Upper lobe of left lung (tissue), 4 donors: ENCODE results near the gene ECHDC3.

ENCODE experiments used
- EP300 ChIP-seq, 4 donors: sonication (generic); formaldehyde crosslinking; IDR thresholded peaks; one replicate each; pipeline ENCODE4 v1.5.1; 2017; ENCODE audit warnings: antibody characterized with exemption in 4 of 4, control low read depth in 2 of 4
- POLR2A ChIP-seq, 4 donors: fragments of 450-650 bp; IDR thresholded peaks; one replicate each; pipeline ENCODE4 v1.5.1; 2016 to 2017; ENCODE audit warnings: antibody characterized with exemption in 4 of 4, mild to moderate bottlenecking in 2 of 4
- POLR2AphosphoS5 ChIP-seq, 2 donors: sonication (generic); formaldehyde crosslinking; IDR thresholded peaks; one replicate each; pipeline ENCODE4 v1.5.1; 2017; ENCODE audit warnings: antibody characterized with exemption in 2 of 2
- TF ChIP-seq, protein P1 (sequence below), 6 experiments: fragments of 450-650 bp in 4 of 6; fragments of 200-600 bp in 2 of 6; sonication (generic) in 2 of 6; IDR thresholded peaks; one replicate each; pipeline ENCODE4 v1.5.1; 2016 to 2019; ENCODE audit warnings: antibody characterized with exemption in 6 of 6

DNA sequence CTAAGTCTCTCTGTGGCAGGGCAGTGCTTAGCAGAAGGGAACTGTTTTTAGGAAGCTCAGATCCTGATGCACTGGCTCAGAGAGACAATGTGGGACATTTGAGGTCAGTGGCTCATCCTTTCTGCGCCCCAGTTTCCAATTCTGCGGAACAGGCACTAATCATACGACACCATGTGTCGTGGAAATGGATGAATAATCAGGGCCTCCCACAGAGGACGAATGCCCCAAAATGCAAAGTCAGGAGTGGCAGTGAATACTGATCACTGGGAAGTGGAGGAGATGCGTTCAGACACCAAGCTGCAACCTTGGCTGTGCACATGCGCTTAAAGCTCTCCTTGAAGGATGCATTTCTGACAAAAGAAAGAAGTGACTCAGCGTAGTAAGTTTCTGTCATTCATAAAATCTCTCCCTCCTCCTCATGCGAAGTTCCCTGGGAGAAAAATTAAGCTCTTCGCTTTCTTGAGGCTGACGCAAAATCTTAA is 21.9 kb upstream of the ECHDC3 start:
- TF ChIP-seq POLR2A (IDR thresholded peaks at IDR 0.05): no peak
- TF ChIP-seq, protein P1, sequence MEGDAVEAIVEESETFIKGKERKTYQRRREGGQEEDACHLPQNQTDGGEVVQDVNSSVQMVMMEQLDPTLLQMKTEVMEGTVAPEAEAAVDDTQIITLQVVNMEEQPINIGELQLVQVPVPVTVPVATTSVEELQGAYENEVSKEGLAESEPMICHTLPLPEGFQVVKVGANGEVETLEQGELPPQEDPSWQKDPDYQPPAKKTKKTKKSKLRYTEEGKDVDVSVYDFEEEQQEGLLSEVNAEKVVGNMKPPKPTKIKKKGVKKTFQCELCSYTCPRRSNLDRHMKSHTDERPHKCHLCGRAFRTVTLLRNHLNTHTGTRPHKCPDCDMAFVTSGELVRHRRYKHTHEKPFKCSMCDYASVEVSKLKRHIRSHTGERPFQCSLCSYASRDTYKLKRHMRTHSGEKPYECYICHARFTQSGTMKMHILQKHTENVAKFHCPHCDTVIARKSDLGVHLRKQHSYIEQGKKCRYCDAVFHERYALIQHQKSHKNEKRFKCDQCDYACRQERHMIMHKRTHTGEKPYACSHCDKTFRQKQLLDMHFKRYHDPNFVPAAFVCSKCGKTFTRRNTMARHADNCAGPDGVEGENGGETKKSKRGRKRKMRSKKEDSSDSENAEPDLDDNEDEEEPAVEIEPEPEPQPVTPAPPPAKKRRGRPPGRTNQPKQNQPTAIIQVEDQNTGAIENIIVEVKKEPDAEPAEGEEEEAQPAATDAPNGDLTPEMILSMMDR (IDR thresholded peaks at IDR 0.05): no peak
- no peak for TF ChIP-seq POLR2AphosphoS5 (IDR thresholded peaks at IDR 0.05)
- TF ChIP-seq EP300 (IDR thresholded peaks at IDR 0.05): no peak
